Esophagus squamous epithelium (tissue), 5 donors: ENCODE results near the gene CAPN5. TPM values are rescaled to one million over a fixed set of nuclear protein-coding genes. Genes with fewer than 3 reads are reported as not detected.

Experiments used
- DNase-seq: peaks from one replicate; lab custom pipeline; 2025; lab: John Stamatoyannopoulos, UW
- H3K27ac ChIP-seq, 4 donors: fragments of 200-600 bp; sonication (generic); one replicate each; pipeline ENCODE4 v1.5.1; 2016 to 2019; ENCODE audit warnings: mild to moderate bottlenecking in 1 of 4
- H3K27me3 ChIP-seq, 4 donors: fragments of 200-600 bp; sonication (generic); 1 replicate in 3 of 4; 2 replicates in 1 of 4; pipeline versions ENCODE4 v1.5.1 to v1.6.0; 2017 to 2021; ENCODE audit warnings: antibody characterized with exemption in 1 of 4
- H3K36me3 ChIP-seq, 3 donors: fragments of 200-600 bp; sonication (generic); one replicate each; pipeline ENCODE4 v1.5.1; 2016 to 2019
- H3K4me1 ChIP-seq, 3 donors: fragments of 200-600 bp; sonication (generic); one replicate each; pipeline ENCODE4 v1.5.1; 2017 to 2019
- H3K4me3 ChIP-seq, 4 donors: fragments of 200-600 bp; sonication (generic); 1 replicate in 3 of 4; 2 replicates in 1 of 4; pipeline ENCODE4 v1.5.1; 2016 to 2019; ENCODE audit warnings: mild to moderate bottlenecking in 2 of 4, moderate library complexity in 1 of 4
- H3K9me3 ChIP-seq, 3 donors: fragments of 200-600 bp; sonication (generic); one replicate each; pipeline ENCODE4 v1.5.1; 2016 to 2019
- CTCF ChIP-seq, 6 experiments: fragments of 450-650 bp in 4 of 6; fragments of 200-600 bp in 2 of 6; sonication (generic) in 2 of 6; IDR thresholded peaks; one replicate each; pipeline ENCODE4 v1.5.1; 2016 to 2019; ENCODE audit warnings: antibody characterized with exemption in 6 of 6, mild to moderate bottlenecking in 4 of 6, moderate library complexity in 4 of 6
- POLR2A ChIP-seq, 4 donors: fragments of 450-650 bp; IDR thresholded peaks; one replicate each; pipeline ENCODE4 v1.6.1; 2017; ENCODE audit warnings: antibody characterized with exemption in 4 of 4, mild to moderate bottlenecking in 4 of 4, moderate library complexity in 3 of 4
- WGBS, 2 donors: methylation state at CpG; one replicate each; pipeline ENCODE4 v1.1.5; 2018; 5-methylcytosine and 5-hydroxymethylcytosine counted together
- intact Hi-C: fragments of 100-400 bp; cut with DNase I; formaldehyde crosslinking; loops from one replicate; pipeline ENCODE4 v1.15.0; 2022
- total RNA-seq, 4 donors: library from RNA; depleted of rRNA; stranded (reverse); fragments of >200 nt; gene quantifications; one replicate each; pipeline ENCODE4 v1.1.0, GENCODE V29; 2016
- donor health status: DM: yes; HTN: yes; CAD: no.

CAPN5 gene
- total RNA-seq, 4 donors from 2014 or later: 9.3 to 63.2 (median 13.5) TPM

- no peaks in the 10 kb centered on the region for H3K27me3 ChIP-seq
- TF ChIP-seq POLR2A (IDR thresholded peaks at IDR 0.05) (no peak), CTCF (IDR thresholded peaks at IDR 0.05) (no peak)
- no peaks in the 10 kb centered on the region for H3K4me1 ChIP-seq
- no peak overlapping the region for H3K4me3 ChIP-seq
- no peak overlapping the region for H3K27ac ChIP-seq
- intact Hi-C loops: no loop called here
- no peak for DNase-seq
- WGBS, 2 donors: 72 to 91% methylated on average over 7 to 11 of the region's 14 CpGs
- peaks cover 0 to 20% (median 20%) of the 10 kb centered on the region in 3 donors for H3K9me3 ChIP-seq
- H3K36me3 ChIP-seq: no peaks in the 10 kb centered on the region
Observed at GRCh38 chr11:77053217-77054015, 13.4 kb upstream of the CAPN5 start.

GRCh38 chr11:77054084-77054483 lies 12.7 kb upstream of the CAPN5 start:
- no peaks in the 10 kb centered on the region for H3K36me3 ChIP-seq
- H3K27me3 ChIP-seq: no peaks in the 10 kb centered on the region
- H3K27ac ChIP-seq: no peak overlapping the region
- intact Hi-C loops: no loop called here
- TF ChIP-seq POLR2A (IDR thresholded peaks at IDR 0.05): no peak
- TF ChIP-seq CTCF (IDR thresholded peaks at IDR 0.05): no peak
- H3K4me3 ChIP-seq: no peak overlapping the region
- H3K4me1 ChIP-seq: no peaks in the 10 kb centered on the region
- no peak for DNase-seq
- WGBS, 2 donors: 50 to 56% methylated on average over 1 of the region's 1 CpG
- peaks cover 0 to 20% (median 20%) of the 10 kb centered on the region in 3 donors for H3K9me3 ChIP-seq

GRCh38 chr11:77055101-77055561 lies 11.6 kb upstream of the CAPN5 start:
- H3K27me3 ChIP-seq: no peaks in the 10 kb centered on the region
- TF ChIP-seq POLR2A (IDR thresholded peaks at IDR 0.05): no peak
- no peak for TF ChIP-seq CTCF (IDR thresholded peaks at IDR 0.05)
- no peak for DNase-seq
- 48 to 63% methylated on average over 1 to 2 of the region's 2 CpGs for WGBS, 2 donors
- no peak overlapping the region for H3K27ac ChIP-seq
- H3K9me3 ChIP-seq: peaks cover 0 to 20% (median 20%) of the 10 kb centered on the region in 3 donors
- intact Hi-C loops: no loop called here
- no peak overlapping the region for H3K4me3 ChIP-seq
- no peaks in the 10 kb centered on the region for H3K36me3 ChIP-seq
- H3K4me1 ChIP-seq: no peaks in the 10 kb centered on the region

- TF ChIP-seq POLR2A (IDR thresholded peaks at IDR 0.05) (no peak), CTCF (IDR thresholded peaks at IDR 0.05) (no peak)
- Histone ChIP-seq H3K27me3 (no peaks in the 10 kb centered on the region), H3K9me3 (peaks cover 0 to 20% (median 20%) of the 10 kb centered on the region in 3 donors), H3K27ac (no peak overlapping the region), H3K4me3 (no peak overlapping the region), H3K36me3 (no peaks in the 10 kb centered on the region), H3K4me1 (no peaks in the 10 kb centered on the region)
- no peak for DNase-seq
- intact Hi-C loops: no loop called here
- 87 to 97% methylated on average over 5 of the region's 5 CpGs for WGBS, 2 donors
Observed at GRCh38 chr11:77055913-77056312, 10.9 kb upstream of the CAPN5 start.

GRCh38 chr11:77056814-77057402 lies 9.9 kb upstream of the CAPN5 start:
- WGBS, 2 donors: 49 to 80% methylated on average over 2 to 3 of the region's 3 CpGs
- Histone ChIP-seq H3K36me3 (no peaks in the 10 kb centered on the region), H3K27ac (no peak overlapping the region), H3K4me3 (no peak overlapping the region), H3K4me1 (no peaks in the 10 kb centered on the region), H3K9me3 (peaks cover 0 to 20% (median 20%) of the 10 kb centered on the region in 3 donors), H3K27me3 (no peaks in the 10 kb centered on the region)
- TF ChIP-seq POLR2A (IDR thresholded peaks at IDR 0.05): no peak
- no peak for TF ChIP-seq CTCF (IDR thresholded peaks at IDR 0.05)
- intact Hi-C loops: no loop called here
- no peak for DNase-seq
